Epithelial cell of proximal tubule (primary cell): ENCODE data around the gene MPZL2. TPM values are rescaled to one million over a fixed set of nuclear protein-coding genes. Genes with fewer than 3 reads are reported as not detected.

Experiments
- DNase-seq: peaks from one replicate; pipeline ENCODE4 v3.0.0-alpha.2; 2011; ENCODE audit warnings: low read depth
- H3K4me3 ChIP-seq: 2 replicates; pipeline ENCODE4 v1.5.1; 2011; ENCODE audit warnings: low read depth, mild to moderate bottlenecking, low read length
- total RNA-seq: library from RNA; depleted of rRNA; stranded (reverse); fragments of >200 nt; gene quantifications from 2 replicates; pipeline ENCODE4 v1.2.3, GENCODE V29; 2015
- TF ChIP-seq, protein P1 (sequence below): conservative IDR thresholded peaks from 2 replicates; pipeline ENCODE4 v1.5.1; 2012; ENCODE audit warnings: low read depth, mild to moderate bottlenecking, low read length

Gene MPZL2
- total RNA-seq, 1 donor from 2014 or later: 19.9 TPM

DNA sequence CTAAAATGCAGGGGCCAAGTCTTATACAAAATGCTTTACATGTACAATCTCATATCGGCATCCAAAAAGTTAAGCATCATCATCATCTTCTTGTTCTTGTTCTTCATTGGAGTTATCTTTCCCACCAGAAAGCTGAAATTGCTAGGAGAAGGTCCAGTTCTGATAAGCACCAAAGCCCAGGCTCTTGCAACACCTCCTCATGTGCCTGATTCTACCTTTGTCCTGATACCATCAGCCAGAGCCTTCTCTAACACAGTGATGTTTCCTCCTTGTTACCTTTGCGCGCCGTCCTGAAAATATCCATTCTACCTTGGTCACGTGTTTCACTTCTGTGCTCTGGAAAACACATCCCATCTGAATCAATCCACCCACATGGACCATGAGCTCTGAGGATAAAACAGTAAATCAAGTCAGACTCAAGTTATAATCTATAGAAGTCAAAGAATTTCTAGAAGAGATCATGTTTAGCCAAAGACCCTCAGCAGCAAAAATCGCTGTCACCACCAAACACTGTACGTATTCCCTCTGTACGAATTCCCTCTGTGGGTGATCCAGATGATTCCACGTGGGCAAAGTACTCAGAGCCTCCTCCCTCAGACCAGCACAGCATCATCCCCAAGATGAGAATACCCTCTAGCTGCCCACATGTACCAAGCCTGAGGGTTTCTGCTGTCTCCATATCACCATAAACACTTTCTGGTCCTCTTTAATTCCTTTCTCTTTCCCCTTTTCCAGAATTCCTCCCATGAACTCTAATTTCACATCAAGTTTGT, 58.3 kb downstream of the MPZL2 start:
- H3K4me3 ChIP-seq: no peak overlapping the region
- no peak for DNase-seq
- TF ChIP-seq, protein P1, sequence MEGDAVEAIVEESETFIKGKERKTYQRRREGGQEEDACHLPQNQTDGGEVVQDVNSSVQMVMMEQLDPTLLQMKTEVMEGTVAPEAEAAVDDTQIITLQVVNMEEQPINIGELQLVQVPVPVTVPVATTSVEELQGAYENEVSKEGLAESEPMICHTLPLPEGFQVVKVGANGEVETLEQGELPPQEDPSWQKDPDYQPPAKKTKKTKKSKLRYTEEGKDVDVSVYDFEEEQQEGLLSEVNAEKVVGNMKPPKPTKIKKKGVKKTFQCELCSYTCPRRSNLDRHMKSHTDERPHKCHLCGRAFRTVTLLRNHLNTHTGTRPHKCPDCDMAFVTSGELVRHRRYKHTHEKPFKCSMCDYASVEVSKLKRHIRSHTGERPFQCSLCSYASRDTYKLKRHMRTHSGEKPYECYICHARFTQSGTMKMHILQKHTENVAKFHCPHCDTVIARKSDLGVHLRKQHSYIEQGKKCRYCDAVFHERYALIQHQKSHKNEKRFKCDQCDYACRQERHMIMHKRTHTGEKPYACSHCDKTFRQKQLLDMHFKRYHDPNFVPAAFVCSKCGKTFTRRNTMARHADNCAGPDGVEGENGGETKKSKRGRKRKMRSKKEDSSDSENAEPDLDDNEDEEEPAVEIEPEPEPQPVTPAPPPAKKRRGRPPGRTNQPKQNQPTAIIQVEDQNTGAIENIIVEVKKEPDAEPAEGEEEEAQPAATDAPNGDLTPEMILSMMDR: no peak

Other genes with a start within 250 kb of the MPZL2 start
- 13.3 and 26.6 TPM in 2 replicates for gene TMPRSS4, start 187.2 kb downstream of the MPZL2 start, total RNA-seq
- not detected in 2 replicates for gene SMIM35, start 177.3 kb downstream of the MPZL2 start, total RNA-seq
- under 0.01 TPM in 1 of 2 replicates, not detected in the other for gene SCN4B, start 111.5 kb downstream of the MPZL2 start, total RNA-seq
- gene SCN2B, start 87.7 kb downstream of the MPZL2 start, total RNA-seq: under 0.01 TPM in 1 of 2 replicates, not detected in the other
- not detected in 2 replicates for gene JAML, start 39.3 kb downstream of the MPZL2 start, total RNA-seq
- gene MPZL3, start 11.9 kb downstream of the MPZL2 start, total RNA-seq: 6.1 and 7.4 TPM in 2 replicates
- gene CD3E, start 40.4 kb upstream of the MPZL2 start, total RNA-seq: not detected in 2 replicates
- gene CD3D, start 78.4 kb upstream of the MPZL2 start, total RNA-seq: not detected in 2 replicates
- not detected in 2 replicates for gene CD3G, start 80.0 kb upstream of the MPZL2 start, total RNA-seq
- gene UBE4A, start 95.3 kb upstream of the MPZL2 start, total RNA-seq: 27.3 and 39.3 TPM in 2 replicates
- gene ATP5MG, start 137.3 kb upstream of the MPZL2 start, total RNA-seq: 82.7 and 86.8 TPM in 2 replicates
- gene KMT2A, start 172.2 kb upstream of the MPZL2 start, total RNA-seq: 27.2 and 42.1 TPM in 2 replicates